ENCODE measurements around the gene ANKRD53.
A peak's percentile ranks its signal among the peaks of the same experiment; 100 is the strongest.

The ANKRD53 gene, protein sequence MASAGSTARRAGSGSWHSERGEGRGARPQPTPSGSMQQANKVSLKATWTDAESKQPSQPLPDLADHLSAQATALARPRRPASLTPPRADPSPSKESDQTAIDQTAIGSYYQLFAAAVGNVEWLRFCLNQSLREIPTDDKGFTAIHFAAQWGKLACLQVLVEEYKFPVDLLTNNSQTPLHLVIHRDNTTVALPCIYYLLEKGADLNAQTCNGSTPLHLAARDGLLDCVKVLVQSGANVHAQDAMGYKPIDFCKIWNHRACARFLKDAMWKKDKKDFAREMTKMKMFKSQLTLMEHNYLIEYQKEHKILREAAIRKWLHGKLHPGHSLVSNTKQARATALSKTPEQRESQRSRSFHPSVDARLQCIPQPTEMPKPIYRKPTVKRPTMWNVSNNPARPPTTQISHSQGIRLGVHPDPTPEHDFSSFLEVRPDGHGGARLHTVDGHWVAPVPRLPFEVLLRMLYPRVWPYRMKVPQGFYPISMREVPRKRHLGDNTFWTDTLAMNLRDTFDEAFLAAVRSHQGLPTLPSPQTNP

DNA sequence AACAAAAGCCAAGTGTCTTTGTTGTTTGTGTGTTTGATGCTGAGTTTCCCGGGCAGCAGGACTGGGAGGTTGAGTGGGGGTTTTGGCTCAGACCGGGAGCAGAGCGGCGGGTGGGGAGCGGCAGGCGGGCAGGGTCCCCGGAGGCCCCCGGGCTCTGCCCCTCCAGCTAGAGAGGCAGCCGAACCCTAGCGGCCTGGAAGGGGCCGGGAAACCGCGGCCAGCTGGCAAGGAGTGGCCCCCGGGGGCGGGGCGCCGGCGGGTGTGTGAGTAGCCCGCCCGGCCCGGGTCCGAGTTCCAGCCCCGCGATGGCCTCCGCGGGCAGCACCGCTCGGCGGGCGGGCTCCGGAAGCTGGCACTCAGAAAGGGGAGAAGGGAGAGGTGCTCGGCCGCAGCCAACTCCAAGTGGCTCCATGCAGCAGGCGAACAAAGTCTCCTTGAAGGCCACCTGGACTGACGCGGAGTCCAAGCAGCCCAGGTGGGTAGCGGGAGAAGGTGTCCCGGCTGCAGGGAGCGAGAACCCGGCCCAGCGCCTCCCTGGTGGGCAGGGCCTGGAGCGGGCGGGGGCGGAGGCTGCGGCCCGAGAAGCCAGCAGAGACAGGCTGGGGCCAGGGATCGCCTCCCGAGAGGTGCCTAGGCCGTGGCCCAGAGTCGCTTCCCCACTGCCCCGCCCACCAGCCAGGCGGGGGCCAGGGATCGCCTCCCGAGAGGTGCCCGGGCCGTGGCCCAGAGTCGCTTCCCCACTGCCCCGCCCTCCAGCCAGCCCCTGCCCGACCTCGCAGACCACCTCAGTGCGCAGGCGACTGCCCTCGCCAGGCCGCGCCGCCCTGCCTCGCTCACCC is at the start of gene ANKRD53:
Gene ANKRD53 (plus strand): TSS at position 290 of the 839 bp plus-strand sequence. CDS start 16 bp downstream, at position 306.
- no peaks in the 10 kb centered on the region for H3K9me3 Mint-ChIP-seq
- H3K4me3 Mint-ChIP-seq, result peak within 1 kb of the TSS; percentile 78
- H3K27me3 Mint-ChIP-seq (ENCODE audit: low read depth), result peaks cover 20% of the 10 kb centered on the region
- H3K4me1 Mint-ChIP-seq (ENCODE audit: low read depth), result peaks cover 15% of the 10 kb centered on the region
- H3K36me3 Mint-ChIP-seq (ENCODE audit: low read depth), result no peaks in the 10 kb centered on the region
- peak within 1 kb of the TSS; percentile 86 for H3K27ac Mint-ChIP-seq

DNA sequence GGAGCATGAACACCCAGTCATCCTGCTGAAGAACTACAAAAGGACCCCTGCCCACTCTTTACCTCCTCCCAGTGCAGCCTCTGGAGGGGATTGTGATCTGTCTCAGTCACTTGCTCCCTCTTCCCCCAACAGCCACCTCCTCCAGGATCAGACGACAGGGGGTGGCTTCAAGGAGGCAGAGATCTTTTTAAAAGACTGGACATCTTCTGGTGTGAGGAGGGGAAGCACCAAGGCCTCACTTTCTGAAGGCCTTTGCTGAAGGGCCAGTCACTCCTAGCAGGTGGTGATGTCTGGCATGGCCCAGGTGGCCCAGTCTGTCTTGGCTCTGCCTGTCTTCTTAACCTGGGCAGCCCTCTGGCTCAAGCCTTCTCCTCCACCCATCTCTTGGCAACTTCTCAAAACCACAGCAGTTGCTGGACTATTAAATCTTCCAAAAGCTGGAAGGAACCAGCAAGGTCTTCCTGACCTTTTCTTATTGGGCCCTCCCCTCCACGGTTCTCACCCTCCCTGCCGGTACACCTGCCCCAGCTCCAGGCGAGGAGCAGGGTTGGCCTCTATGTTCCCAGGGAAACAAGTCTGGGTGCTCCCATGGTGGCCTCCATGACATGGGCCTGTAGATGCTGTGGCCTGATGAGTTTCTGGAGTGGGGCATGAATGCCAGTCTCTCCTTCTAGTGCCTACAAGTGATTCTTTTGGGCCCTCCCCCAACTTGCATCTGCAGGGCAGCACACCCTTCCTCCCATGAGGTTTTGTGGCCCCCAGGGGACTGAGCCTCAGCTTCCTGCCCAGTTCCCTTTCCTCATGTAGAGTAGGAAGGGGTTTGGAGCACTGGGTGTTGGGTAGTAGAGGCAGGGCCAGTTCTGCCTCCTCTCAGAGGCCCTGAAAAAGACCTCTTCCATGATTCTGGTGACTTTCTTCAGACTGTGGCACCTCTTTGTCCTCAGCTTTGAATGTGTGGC is 47.8 kb upstream of the ANKRD53 start:
- Mint-ChIP-seq H3K36me3 (ENCODE audit: low read depth) (no peaks in the 10 kb centered on the region), H3K27me3 (ENCODE audit: low read depth) (peaks cover 24% of the 10 kb centered on the region), H3K4me1 (ENCODE audit: low read depth) (peaks cover 2% of the 10 kb centered on the region), H3K9me3 (no peaks in the 10 kb centered on the region), H3K4me3 (no peak overlapping the region), H3K27ac (no peak overlapping the region)

DNA sequence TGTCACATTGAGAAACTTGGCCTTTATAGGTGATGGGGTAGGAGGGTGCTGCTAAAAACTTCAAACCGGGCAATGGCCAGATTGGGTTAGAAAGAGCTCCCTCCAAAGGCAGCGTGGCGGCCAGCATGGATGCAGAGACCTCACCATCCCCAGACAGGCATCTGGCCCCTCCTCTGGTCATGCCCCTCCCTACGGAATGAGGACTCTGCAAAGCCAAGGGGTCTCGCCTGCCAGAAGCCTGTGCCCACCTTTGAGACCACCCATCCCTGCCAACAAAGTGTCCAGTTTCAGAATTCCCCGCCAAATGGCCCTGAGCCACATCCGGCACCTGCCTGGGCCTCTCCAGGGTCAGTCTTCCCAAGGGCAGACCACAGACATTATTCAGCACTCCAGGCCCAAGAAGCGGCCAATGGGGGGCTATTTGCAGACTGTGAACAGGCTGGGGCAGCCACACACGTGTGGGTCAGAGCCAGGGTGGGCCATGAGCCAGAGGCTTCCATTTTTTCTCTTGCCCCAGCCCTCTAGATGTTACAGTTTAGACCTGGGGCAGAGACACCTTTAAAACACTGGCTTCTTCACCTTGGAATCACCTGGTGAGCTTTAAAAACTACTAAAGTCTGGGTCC is 46.9 kb upstream of the ANKRD53 start:
- H3K27me3 Mint-ChIP-seq (ENCODE audit: low read depth), result peaks cover 24% of the 10 kb centered on the region
- H3K36me3 Mint-ChIP-seq (ENCODE audit: low read depth), result no peaks in the 10 kb centered on the region
- H3K4me1 Mint-ChIP-seq (ENCODE audit: low read depth), result peaks cover 2% of the 10 kb centered on the region
- no peak overlapping the region for H3K27ac Mint-ChIP-seq
- no peak overlapping the region for H3K4me3 Mint-ChIP-seq
- H3K9me3 Mint-ChIP-seq, result no peaks in the 10 kb centered on the region

DNA sequence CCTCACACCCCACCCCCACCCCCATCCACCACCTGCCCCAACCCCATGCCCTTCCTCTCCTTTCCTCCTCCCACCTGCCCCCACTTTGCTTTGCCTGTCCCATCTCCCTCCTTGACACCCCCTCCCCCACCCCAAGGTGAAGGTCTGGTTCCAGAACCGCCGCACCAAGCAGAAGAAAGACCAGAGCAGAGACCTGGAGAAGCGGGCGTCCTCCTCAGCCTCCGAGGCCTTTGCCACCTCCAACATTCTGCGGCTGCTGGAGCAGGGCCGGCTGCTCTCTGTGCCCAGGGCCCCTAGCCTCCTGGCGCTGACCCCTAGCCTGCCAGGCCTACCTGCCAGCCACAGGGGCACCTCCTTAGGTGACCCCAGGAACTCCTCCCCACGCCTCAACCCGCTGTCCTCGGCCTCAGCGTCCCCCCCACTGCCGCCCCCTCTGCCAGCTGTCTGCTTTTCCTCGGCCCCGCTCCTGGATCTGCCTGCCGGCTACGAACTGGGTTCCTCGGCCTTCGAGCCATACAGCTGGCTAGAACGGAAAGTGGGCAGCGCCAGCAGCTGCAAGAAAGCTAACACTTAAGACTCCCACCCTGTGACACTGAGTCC is 45.7 kb upstream of the ANKRD53 start:
- no peak overlapping the region for H3K27ac Mint-ChIP-seq
- no peaks in the 10 kb centered on the region for H3K9me3 Mint-ChIP-seq
- no peak overlapping the region for H3K4me3 Mint-ChIP-seq
- H3K36me3 Mint-ChIP-seq (ENCODE audit: low read depth), result no peaks in the 10 kb centered on the region
- H3K4me1 Mint-ChIP-seq (ENCODE audit: low read depth), result peaks cover 2% of the 10 kb centered on the region
- peaks cover 15% of the 10 kb centered on the region for H3K27me3 Mint-ChIP-seq (ENCODE audit: low read depth)

DNA sequence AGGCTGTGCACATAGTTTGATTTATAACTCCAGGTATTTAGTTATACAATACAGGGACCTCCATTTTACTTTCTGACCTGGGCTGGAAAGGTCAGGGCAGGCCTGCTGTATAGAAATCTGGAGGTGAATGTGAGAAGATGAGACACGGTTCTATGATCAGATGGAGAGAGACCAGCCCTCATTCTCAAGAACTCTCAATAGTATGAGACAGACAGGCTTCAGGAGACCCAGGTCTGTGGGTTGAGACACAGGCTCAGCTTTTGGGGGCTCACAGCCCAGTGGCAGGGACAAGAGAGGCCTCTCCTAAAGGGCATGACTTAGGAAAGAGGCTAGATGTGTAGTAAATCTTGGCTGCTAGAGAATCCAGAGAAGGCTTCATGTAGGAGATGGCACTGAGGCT is 43.4 kb upstream of the ANKRD53 start:
- no peaks in the 10 kb centered on the region for H3K36me3 Mint-ChIP-seq (ENCODE audit: low read depth)
- H3K9me3 Mint-ChIP-seq, result no peaks in the 10 kb centered on the region
- H3K4me3 Mint-ChIP-seq, result no peak overlapping the region
- H3K4me1 Mint-ChIP-seq (ENCODE audit: low read depth), result peaks cover 2% of the 10 kb centered on the region
- H3K27me3 Mint-ChIP-seq (ENCODE audit: low read depth), result peaks cover 16% of the 10 kb centered on the region
- no peak overlapping the region for H3K27ac Mint-ChIP-seq

DNA sequence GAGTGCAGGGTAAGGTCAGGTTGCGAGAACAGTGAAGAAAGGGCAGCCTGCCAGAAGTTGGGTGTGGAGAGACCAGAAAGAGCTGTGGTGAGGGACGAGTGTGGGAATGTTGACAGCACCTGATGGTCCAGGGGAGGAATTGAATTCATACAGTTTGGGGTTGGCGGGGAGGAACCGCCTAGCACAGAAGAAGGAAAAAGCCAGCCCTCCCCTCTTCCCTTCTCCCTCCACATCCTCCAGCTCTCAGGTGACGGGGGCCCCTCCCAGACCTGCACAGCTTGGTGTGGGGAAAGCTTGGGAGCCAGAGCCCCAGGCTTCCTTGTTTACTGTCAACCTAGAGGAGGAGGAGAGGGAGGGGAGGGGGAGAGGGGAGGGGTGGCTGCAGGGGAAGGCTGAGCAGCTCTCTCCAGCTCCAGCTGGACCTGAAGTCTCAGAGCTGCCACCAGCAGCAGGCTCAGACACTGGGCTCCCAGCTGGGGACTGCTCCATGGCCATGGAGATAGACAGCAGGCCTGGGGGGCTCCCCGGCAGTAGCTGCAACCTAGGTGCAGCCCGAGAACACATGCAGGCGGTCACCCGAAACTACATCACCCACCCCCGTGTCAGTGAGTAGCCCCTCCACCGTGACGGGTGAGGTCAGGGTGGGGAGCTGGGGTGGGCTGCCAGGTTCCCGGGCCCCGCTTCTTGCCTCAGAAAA is 42.8 kb upstream of the ANKRD53 start, which contains the start of gene ATP6V1B1:
Gene ATP6V1B1 (plus strand): TSS at position 433 of the 697 bp plus-strand sequence. CDS start 55 bp downstream, at position 488.
- H3K9me3 Mint-ChIP-seq, result no peaks in the 10 kb centered on the region
- H3K4me1 Mint-ChIP-seq (ENCODE audit: low read depth), result peaks cover 2% of the 10 kb centered on the region
- peaks cover 21% of the 10 kb centered on the region for H3K27me3 Mint-ChIP-seq (ENCODE audit: low read depth)
- H3K27ac Mint-ChIP-seq, result no peak within 1 kb of the TSS
- H3K4me3 Mint-ChIP-seq, result no peak within 1 kb of the TSS
- no peaks in the 10 kb centered on the region for H3K36me3 Mint-ChIP-seq (ENCODE audit: low read depth)

DNA sequence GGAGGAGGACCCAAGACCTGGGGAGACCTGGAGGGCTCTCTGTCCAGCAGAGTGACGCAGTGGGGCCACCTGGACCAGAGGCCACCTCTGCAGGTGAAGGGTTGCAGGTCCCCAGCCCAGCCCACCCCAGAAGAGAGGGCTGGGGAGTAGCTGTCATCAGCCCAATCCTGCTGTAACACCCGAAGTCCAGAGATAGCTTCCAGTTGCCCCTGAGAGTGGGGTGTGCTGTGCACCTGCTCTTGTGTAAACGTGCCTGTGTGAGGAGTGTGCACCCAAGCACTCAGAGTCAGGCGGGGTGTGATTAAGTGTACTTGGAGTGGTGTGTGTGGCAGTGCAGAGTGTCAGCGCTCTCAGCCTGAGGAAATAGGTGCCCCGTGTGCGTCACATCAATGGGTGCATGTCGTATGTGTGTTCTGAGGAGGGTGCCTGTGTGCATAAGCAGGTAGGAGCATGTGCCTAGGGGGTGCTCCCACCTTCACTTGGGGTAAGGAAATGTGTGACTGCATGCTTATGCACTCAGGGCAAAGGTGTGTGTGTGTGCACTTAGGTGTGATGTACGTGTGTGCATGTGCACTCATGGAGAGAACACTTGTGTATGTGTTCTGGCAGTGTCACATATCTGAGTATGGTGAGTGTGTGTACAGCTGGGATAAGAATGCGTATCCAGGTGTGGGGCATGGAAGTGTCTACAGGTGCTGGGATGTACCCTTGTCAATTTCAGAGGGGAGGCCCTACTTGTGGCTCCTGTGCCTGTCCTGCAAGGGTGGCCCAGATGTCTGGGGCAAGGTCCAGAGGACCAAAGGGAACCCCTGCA is 42.1 kb upstream of the ANKRD53 start:
- Mint-ChIP-seq H3K27me3 (ENCODE audit: low read depth) (peaks cover 22% of the 10 kb centered on the region), H3K27ac (no peak overlapping the region), H3K9me3 (no peaks in the 10 kb centered on the region), H3K36me3 (ENCODE audit: low read depth) (no peaks in the 10 kb centered on the region), H3K4me1 (ENCODE audit: low read depth) (no peaks in the 10 kb centered on the region), H3K4me3 (no peak overlapping the region)

DNA sequence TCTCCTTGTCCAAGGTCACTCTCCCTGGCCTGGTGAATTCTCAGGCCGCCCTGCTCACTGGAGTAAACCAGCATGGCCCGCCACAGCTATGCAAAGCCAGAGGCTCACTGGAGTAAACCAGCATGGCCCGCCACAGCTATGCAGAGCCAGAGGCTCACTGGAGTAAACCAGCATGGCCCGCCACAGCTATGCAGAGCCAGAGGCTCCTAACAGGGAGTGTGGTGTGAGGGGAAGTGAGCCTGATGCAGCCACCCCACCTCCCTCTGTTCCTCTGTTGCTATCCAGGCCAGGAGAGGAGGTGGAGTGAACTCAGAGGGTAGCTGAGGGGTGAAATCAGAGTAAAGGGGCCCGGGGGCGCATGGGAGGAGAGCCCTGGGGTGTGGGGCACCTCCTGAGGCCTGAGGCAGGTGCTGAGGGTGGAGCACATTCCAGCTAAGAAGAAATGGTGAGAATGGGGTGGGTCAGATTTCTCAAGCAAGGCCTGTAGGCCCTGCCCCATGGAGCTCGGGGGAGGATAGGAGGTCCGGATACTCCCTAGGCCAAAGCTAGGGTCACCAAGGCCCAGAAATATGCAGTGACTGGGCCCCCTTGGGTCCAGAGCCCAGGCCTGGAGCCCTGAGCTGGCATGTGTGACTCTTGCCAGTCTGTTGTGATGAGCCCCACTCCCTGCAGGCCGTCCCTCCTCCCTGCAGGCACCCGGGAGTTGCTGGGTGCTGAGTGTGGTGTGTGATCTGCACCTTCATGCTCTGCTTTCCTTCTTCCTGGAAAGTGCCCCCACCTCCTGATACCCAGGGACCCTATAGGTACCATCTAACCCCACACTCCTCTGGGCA is 41.2 kb upstream of the ANKRD53 start:
- H3K36me3 Mint-ChIP-seq (ENCODE audit: low read depth), result no peaks in the 10 kb centered on the region
- peaks cover 18% of the 10 kb centered on the region for H3K27me3 Mint-ChIP-seq (ENCODE audit: low read depth)
- H3K4me3 Mint-ChIP-seq, result no peak overlapping the region
- no peaks in the 10 kb centered on the region for H3K9me3 Mint-ChIP-seq
- no peaks in the 10 kb centered on the region for H3K4me1 Mint-ChIP-seq (ENCODE audit: low read depth)
- H3K27ac Mint-ChIP-seq, result no peak overlapping the region

DNA sequence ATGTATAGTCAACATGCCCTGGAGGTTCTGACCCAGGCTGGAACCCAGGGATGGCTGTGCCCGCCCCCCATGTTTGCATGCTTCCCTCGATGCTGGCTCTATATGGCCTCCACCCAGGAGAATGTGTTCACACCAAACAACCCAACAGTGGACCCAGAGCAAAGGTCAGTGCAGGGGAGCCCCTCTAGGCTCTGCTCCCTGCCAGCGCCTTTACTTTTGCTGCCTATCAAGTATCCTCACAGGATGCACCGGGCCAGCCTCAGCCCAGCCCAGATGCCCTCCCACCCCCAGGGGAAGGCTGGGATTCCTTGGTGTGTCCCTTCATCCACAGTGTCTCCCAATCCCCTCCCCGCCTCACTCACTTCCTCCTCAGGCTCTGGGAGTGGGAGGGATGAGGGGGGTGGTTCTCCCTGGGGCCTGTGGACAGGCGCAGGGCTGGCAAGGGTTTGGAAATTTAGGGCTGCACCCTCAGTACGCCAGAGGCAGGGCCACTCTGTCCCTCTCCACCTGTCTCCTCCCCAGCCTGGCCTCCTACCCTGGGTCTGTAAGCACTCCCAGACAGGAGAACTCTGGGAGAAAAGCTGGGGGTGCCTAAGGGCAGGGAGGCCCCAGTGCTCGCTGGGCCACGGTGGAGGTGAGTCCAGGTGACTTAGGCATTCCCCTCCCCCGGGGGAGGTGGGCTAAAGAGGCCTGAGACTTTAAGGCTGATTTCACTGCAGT is 40.4 kb upstream of the ANKRD53 start:
- Mint-ChIP-seq H3K4me1 (ENCODE audit: low read depth) (no peaks in the 10 kb centered on the region), H3K36me3 (ENCODE audit: low read depth) (no peaks in the 10 kb centered on the region), H3K4me3 (no peak overlapping the region)

DNA sequence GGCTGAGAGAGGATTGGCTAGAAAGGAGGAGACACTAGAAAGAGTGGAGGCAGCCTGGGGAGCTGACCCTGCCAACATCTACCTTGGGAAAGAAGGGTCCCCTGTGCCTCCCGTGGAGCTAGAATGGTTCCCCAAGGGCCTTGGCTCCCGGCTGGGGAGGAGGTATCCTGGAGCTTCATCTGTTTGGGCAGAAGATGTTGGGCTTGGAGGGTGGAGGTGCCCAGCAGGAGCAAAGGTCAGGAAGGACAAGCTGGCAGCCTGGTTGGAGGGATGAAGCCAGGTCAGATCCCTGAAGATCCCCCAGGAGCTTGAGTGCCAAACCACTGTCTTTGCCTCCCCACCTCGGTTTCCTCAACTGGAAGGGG is 39.9 kb upstream of the ANKRD53 start:
- Mint-ChIP-seq H3K9me3 (no peaks in the 10 kb centered on the region), H3K4me1 (ENCODE audit: low read depth) (no peaks in the 10 kb centered on the region), H3K27me3 (ENCODE audit: low read depth) (peaks cover 18% of the 10 kb centered on the region), H3K4me3 (no peak overlapping the region), H3K27ac (no peak overlapping the region), H3K36me3 (ENCODE audit: low read depth) (no peaks in the 10 kb centered on the region)

More for the DNA sequence above, 40.4 kb upstream of the ANKRD53 start:
- Mint-ChIP-seq H3K9me3 (no peaks in the 10 kb centered on the region), H3K27me3 (ENCODE audit: low read depth) (peaks cover 18% of the 10 kb centered on the region), H3K27ac (no peak overlapping the region)
